Tibial nerve (tissue), 4 donors: ENCODE results near the gene EEA1.

Experiments used
- EP300 ChIP-seq, 2 donors: sonication (generic); formaldehyde crosslinking; IDR thresholded peaks; one replicate each; pipeline ENCODE4 v1.6.1; 2017; ENCODE audit warnings: antibody characterized with exemption in 2 of 2, mild to moderate bottlenecking in 1 of 2
- POLR2A ChIP-seq, 2 donors: fragments of 450-650 bp; IDR thresholded peaks; one replicate each; pipeline ENCODE4 v1.6.1; 2017; ENCODE audit warnings: antibody characterized with exemption in 2 of 2, mild to moderate bottlenecking in 2 of 2, moderate library complexity in 2 of 2
- TF ChIP-seq, protein P1 (sequence below), 5 experiments: fragments of 200-600 bp in 3 of 5; fragments of 450-650 bp in 2 of 5; sonication (generic) in 3 of 5; IDR thresholded peaks; one replicate each; pipeline ENCODE4 v1.5.1; 2016 to 2019; ENCODE audit warnings: antibody characterized with exemption in 5 of 5, mild to moderate bottlenecking in 3 of 5, moderate library complexity in 2 of 5

- TF ChIP-seq, protein P1, sequence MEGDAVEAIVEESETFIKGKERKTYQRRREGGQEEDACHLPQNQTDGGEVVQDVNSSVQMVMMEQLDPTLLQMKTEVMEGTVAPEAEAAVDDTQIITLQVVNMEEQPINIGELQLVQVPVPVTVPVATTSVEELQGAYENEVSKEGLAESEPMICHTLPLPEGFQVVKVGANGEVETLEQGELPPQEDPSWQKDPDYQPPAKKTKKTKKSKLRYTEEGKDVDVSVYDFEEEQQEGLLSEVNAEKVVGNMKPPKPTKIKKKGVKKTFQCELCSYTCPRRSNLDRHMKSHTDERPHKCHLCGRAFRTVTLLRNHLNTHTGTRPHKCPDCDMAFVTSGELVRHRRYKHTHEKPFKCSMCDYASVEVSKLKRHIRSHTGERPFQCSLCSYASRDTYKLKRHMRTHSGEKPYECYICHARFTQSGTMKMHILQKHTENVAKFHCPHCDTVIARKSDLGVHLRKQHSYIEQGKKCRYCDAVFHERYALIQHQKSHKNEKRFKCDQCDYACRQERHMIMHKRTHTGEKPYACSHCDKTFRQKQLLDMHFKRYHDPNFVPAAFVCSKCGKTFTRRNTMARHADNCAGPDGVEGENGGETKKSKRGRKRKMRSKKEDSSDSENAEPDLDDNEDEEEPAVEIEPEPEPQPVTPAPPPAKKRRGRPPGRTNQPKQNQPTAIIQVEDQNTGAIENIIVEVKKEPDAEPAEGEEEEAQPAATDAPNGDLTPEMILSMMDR (IDR thresholded peaks at IDR 0.05), result no peak
- TF ChIP-seq POLR2A (IDR thresholded peaks at IDR 0.05), result no peak
- TF ChIP-seq EP300 (IDR thresholded peaks at IDR 0.05), result no peak
Measured at GRCh38 chr12:92859650-92860386, 69.3 kb downstream of the EEA1 start.
